Left lung (tissue), 10 donors: ENCODE results near the gene SPON1. TPM values are rescaled to one million over a fixed set of nuclear protein-coding genes. Genes with fewer than 3 reads are reported as not detected.

Experiments
- ATAC-seq: fragments of 200-7000 bp; cut with Tn5 transposase; one replicate; pipeline ENCODE4 v1.9.1; 2020; ENCODE audit warnings: moderate library complexity
- DNase-seq, 4 donors: peaks; one replicate each; pipeline ENCODE4 v3.0.0-alpha.2; 2013 to 2020
- H3K27ac ChIP-seq, 2 donors: fragments of 200-600 bp; sonication (generic) in 1 of 2; one replicate each; pipeline versions ENCODE4 v1.5.0 to v1.8.0; 2020 to 2021
- H3K27me3 ChIP-seq, 2 donors: fragments of 200-600 bp; sonication (generic) in 1 of 2; one replicate each; pipeline versions ENCODE4 v1.5.0 to v1.8.0; 2020 to 2021
- H3K36me3 ChIP-seq, 2 donors: fragments of 200-600 bp; sonication (generic) in 1 of 2; one replicate each; pipeline versions ENCODE4 v1.5.0 to v1.8.0; 2020 to 2021
- H3K4me1 ChIP-seq, 2 donors: fragments of 200-600 bp; one replicate each; pipeline ENCODE4 v1.8.0; 2021
- H3K4me3 ChIP-seq, 2 donors: fragments of 200-600 bp; sonication (generic) in 1 of 2; one replicate each; pipeline versions ENCODE4 v1.5.0 to v1.8.0; 2020 to 2021; ENCODE audit warnings: mild to moderate bottlenecking in 1 of 2
- H3K9me3 ChIP-seq, 2 donors: fragments of 200-600 bp; sonication (generic) in 1 of 2; one replicate each; pipeline versions ENCODE4 v1.5.0 to v1.8.0; 2020 to 2021
- intact Hi-C, 2 donors: fragments of 100-400 bp; cut with DNase I; formaldehyde crosslinking; loops; one replicate each; pipeline versions ENCODE4 v1.11.2 to v1.14.2; 2022
- polyA plus RNA-seq, 6 donors: library from polyadenylated mRNA; unstranded; fragments of 120-200 nt; gene quantifications; one replicate each; pipeline ENCODE4 v1.2.1, GENCODE V29; 2013; ENCODE audit not compliant: insufficient read length in 6 of 6
- total RNA-seq, 2 donors: library from RNA; stranded (reverse); fragmentation: NEBNext Ultra II Directional; extraction: Animal tissue kit (Norgen Biotek cat#: 25700); gene quantifications; one replicate each; pipeline ENCODE4 v1.2.1, GENCODE V29; 2021
- TF ChIP-seq, protein P1 (sequence below), 2 donors: fragments of 200-600 bp; sonication (generic) in 1 of 2; IDR thresholded peaks; one replicate each; pipeline versions ENCODE4 v1.5.0 to v1.8.0; 2021; ENCODE audit warnings: antibody characterized with exemption in 2 of 2
- donor health status: DM: no; HTN: yes; CAD: no.
- donor health status: DM: no; HTN: no; CAD: no.

SPON1 gene
- total and polyA plus RNA-seq, 8 donors, result 83.2 to 136 (median 97.4) TPM

DNA sequence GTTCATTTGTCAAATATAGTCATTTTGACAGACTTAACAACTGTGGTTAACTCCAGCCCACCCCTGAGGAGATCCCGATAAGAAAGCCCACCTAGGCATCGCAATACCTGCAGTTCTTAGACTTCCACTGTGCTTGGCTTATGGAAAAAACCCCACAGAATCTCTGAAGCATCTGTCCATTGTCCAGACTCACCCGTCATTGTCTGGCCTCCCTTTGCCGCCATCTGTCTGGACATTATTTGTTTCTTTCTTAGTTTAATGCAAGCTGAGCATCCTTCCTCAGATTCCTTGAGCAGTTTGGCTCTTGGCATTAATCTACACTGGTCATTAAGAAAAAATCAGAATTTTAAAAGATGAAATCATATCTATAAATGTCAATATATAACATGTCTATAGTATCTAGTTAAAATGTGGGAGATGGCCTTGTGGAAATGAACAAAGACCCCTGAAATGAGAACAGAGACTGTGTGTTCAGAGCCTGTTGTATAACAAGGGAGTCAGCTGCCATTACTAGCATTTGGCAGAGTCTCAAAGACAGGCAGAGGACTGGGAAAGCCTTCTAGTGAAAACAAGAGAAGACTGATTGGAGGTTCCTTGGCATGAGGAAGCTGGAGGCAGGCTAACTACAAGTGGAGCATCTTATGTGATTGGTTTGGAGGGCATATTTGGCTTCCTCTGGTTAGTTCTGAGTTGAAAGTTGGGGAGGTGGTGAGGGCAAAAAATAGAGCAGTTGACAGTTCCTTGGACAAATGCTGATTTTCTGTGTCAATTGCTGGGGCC, 80.4 kb downstream of the SPON1 start:
- Histone ChIP-seq H3K36me3 (no peaks in the 10 kb centered on the region), H3K4me1 (no peaks in the 10 kb centered on the region), H3K4me3 (no peak overlapping the region), H3K27me3 (no peaks in the 10 kb centered on the region), H3K9me3 (no peaks in the 10 kb centered on the region), H3K27ac (no peak overlapping the region)
- TF ChIP-seq, protein P1, sequence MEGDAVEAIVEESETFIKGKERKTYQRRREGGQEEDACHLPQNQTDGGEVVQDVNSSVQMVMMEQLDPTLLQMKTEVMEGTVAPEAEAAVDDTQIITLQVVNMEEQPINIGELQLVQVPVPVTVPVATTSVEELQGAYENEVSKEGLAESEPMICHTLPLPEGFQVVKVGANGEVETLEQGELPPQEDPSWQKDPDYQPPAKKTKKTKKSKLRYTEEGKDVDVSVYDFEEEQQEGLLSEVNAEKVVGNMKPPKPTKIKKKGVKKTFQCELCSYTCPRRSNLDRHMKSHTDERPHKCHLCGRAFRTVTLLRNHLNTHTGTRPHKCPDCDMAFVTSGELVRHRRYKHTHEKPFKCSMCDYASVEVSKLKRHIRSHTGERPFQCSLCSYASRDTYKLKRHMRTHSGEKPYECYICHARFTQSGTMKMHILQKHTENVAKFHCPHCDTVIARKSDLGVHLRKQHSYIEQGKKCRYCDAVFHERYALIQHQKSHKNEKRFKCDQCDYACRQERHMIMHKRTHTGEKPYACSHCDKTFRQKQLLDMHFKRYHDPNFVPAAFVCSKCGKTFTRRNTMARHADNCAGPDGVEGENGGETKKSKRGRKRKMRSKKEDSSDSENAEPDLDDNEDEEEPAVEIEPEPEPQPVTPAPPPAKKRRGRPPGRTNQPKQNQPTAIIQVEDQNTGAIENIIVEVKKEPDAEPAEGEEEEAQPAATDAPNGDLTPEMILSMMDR (IDR thresholded peaks at IDR 0.05), result no peak
- intact Hi-C loops, result no loop called here
- no peak for ATAC-seq
- DNase-seq, result no peak

DNA sequence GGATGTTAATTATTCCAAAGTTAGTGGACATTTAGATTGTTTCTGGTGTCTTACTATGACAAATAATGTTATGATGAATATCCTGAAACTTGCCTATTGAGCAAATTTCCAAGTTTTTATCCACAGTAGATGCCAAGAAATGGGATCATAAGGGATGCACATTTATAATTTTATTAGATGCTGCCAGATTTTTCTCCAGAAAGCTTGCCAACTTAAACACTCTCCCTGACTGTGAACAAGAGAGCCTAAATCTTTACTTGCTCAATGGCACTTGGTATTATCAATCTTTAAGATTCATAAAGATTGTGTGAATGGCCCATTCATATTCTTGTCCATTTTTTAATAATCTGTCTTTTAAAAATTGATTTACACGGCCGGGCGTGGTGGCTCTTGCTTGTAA, 82.4 kb downstream of the SPON1 start:
- no peaks in the 10 kb centered on the region for H3K9me3 ChIP-seq
- no peaks in the 10 kb centered on the region for H3K36me3 ChIP-seq
- ATAC-seq (no peak), DNase-seq (no peak)
- no peaks in the 10 kb centered on the region for H3K4me1 ChIP-seq
- intact Hi-C loops, result no loop called here
- H3K4me3 ChIP-seq, result no peak overlapping the region
- H3K27ac ChIP-seq, result no peak overlapping the region
- H3K27me3 ChIP-seq, result no peaks in the 10 kb centered on the region
- TF ChIP-seq, protein P1 (IDR thresholded peaks at IDR 0.05), result no peak

DNA sequence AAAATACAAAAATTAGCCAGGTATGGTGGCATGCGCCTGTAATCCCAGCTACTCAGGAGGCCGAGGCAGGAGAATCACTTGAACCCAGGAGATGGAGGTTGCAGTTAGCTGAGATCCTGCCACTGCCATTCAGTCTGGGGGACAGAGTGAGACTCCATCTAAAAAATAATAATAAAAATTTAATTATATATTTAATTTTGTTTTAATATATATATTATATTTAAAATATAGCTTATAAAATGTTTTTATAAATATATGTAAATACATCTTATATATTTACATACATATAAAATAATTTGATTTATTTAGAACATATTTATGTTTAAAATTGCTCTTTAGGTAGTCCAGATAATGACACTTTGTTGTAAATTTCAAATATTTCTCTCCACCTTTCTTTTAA, 82.9 kb downstream of the SPON1 start:
- Histone ChIP-seq H3K36me3 (no peaks in the 10 kb centered on the region), H3K27me3 (no peaks in the 10 kb centered on the region), H3K27ac (no peak overlapping the region), H3K4me3 (no peak overlapping the region), H3K4me1 (no peaks in the 10 kb centered on the region), H3K9me3 (no peaks in the 10 kb centered on the region)
- TF ChIP-seq, protein P1 (IDR thresholded peaks at IDR 0.05), result no peak
- intact Hi-C loops, result no loop called here
- DNase-seq, result no peak
- ATAC-seq, result no peak

DNA sequence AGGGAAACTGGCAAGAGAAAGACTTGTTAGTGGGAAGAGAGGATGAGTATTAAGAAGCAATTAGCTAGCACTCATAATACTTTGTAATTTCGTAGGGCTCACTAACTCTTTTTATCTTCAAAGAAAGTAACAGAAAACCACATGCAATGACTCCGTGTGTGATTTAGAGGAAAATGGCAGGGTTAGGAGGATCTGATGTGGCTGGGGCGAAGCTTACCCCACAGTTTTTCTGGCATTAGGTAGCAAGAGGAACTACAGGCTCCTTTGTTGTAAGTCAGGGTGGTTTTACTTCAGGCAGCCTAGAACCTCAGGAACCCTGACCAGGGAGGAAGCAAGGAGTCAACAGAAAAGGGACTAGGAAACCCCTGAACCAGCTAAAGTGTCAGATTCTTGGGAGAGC, 89.7 kb downstream of the SPON1 start:
- DNase-seq, result no peak
- intact Hi-C loops, result no loop called here
- TF ChIP-seq, protein P1 (IDR thresholded peaks at IDR 0.05), result no peak

DNA sequence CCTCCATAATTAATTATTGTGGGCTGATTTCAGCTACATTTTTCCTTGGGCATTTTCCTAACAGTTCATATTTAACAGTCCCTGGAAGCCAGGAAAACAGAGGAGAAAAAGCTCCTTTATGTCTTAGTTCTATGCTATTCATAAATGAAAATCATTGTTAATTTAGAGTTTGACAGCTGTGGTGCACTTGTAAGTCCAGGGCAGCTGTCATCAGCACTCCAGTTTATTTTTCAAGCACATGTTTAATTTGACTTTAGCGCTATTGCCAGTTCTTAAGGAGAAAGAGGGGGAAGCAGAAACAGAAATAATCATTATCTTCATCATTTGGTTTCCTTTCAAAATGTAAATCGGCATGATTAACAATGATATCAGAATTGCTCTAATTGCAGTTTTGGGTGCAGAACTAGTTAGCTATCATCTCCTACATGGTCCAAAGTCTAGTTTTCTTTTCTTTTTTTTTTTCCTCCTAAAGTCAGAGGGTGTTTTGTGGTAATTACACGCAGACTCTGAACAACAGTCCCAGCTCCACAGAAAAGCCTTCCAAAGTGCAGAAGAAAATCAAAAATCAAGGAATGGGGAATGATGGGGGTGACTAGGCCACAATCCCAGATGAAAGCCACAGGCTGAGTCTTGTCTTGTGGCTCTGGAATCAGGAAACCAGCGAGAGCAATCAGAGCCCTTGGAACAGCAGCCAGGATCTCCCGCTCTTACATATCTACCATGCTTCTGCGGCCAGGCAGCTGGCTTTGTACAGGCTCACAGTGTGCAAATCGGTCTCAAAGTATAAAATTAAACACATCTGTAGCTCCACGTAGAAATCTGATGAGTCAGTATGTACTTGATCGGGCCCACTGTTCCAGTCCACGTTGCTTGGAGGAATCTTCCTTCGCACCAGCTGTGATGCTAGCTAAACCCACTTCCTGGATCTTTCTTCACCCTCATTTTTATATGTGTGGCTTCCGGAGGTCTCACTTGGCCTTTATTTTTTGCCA, 91.9 kb downstream of the SPON1 start:
- TF ChIP-seq, protein P1 (IDR thresholded peaks at IDR 0.05), result no peak
- intact Hi-C loops, result no loop called here
- H3K4me1 ChIP-seq, result no peaks in the 10 kb centered on the region
- ATAC-seq (peak; percentile 72), DNase-seq (peak in 1 of 4 donors; percentile 64)
- H3K36me3 ChIP-seq, result no peaks in the 10 kb centered on the region
- H3K27ac ChIP-seq, result peak overlapping the region in 1 of 2 donors; percentile 44
- no peaks in the 10 kb centered on the region for H3K27me3 ChIP-seq
- H3K9me3 ChIP-seq, result no peaks in the 10 kb centered on the region
- no peak overlapping the region for H3K4me3 ChIP-seq

More for the DNA sequence above, 89.7 kb downstream of the SPON1 start:
- Histone ChIP-seq H3K27me3 (no peaks in the 10 kb centered on the region), H3K4me3 (no peak overlapping the region), H3K27ac (no peak overlapping the region), H3K36me3 (no peaks in the 10 kb centered on the region), H3K9me3 (no peaks in the 10 kb centered on the region), H3K4me1 (no peaks in the 10 kb centered on the region)
- ATAC-seq, result no peak
